GDM1 (cell line): ENCODE measurements around the gene HTR1D.
"Not testable (repeated sequence)": the region's sequence is repeated elsewhere in the genome, so short reads cannot be mapped to it uniquely, and the experiment has no call there.

ENCODE experiments used
- DNase-seq: peaks from one replicate; lab custom pipeline; 2025; lab: John Stamatoyannopoulos, UW

Gene HTR1D, protein sequence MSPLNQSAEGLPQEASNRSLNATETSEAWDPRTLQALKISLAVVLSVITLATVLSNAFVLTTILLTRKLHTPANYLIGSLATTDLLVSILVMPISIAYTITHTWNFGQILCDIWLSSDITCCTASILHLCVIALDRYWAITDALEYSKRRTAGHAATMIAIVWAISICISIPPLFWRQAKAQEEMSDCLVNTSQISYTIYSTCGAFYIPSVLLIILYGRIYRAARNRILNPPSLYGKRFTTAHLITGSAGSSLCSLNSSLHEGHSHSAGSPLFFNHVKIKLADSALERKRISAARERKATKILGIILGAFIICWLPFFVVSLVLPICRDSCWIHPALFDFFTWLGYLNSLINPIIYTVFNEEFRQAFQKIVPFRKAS

DNA sequence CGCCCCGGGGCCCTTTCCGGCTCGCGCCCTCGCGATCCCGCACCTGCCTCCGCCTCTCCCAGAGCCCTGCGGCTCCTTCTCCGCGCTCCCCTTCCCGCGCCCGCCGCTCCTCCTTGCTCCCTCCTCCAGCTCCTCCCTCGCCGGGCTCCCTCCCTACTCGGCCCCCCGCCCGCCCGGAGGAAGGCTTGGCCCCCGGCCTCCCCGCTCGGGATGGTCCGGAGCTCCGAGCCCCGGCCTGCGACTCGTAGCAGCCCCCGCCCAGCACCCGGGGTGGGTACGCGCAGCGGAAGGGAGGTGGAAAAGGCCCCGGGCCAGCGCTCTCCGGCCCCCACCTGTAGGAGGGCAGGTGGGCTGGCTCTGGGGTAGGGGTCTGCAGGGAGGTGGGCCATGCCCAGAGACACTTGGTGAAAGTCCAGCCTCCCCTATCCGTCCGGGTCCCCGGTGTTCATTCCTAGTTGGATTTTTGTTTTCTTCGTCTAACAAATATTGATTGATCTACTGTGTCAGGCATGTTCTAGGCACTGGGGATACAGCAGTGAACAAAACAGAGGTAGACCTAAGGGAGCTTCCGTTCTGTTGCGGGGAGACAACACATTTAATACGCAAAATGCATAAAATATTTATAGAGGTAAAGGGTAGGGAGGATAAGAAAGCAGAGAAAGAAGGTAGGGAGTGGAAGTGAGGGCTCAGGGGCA is at the start of gene HTR1D:
Gene HTR1D (minus strand): TSS at position 82 of the 695 bp plus-strand sequence. CDS start 23,283 bp downstream, outside the sequence.
- DNase-seq, result no peak

DNA sequence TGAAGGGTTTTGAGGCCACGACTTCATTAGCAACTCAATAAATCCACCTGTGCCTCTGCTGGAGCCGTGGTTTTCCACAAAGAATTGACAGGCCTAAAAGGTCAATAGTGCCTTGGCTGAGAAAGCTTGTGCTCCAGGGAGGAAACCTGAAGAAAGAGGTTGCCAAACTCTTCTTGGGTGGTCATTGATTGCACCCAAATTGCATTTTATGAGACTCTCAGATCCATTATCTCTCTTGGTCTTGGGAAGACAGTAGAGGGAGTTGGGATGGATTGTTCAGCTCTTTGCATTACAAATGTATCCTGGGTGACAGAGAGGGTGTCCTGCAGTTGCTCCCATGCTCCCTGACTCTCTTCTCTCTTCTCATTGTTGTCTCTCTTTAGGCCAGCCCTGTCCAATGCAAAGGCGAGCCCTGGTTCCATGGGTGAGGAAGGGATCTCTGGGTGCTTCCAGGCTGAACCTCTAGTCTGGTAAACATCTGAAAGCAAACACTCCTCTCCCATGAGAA is 46.1 kb upstream of the HTR1D start:
- DNase-seq, result no peak

DNA sequence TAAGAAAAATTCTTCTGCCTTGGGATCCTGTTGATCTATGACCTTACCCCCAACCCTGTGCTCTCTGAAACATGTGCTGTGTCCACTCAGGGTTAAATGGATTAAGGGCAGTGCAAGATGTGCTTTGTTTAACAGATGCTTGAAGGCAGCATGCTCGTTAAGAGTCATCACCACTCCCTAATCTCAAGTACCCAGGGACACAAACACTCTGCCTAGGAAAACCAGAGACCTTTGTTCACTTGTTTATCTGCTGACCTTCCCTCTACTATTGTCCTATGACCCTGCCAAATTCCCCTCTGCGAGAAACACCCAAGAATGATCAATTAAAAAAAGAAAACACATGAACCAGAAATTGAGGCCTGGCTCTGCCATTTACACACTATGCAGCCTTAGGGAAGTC is 40.8 kb upstream of the HTR1D start:
- not testable (repeated sequence) for DNase-seq

- DNase-seq, result not testable (repeated sequence)
Measured at GRCh38 chr1:23257371-23257770, 40.1 kb upstream of the HTR1D start.

DNA sequence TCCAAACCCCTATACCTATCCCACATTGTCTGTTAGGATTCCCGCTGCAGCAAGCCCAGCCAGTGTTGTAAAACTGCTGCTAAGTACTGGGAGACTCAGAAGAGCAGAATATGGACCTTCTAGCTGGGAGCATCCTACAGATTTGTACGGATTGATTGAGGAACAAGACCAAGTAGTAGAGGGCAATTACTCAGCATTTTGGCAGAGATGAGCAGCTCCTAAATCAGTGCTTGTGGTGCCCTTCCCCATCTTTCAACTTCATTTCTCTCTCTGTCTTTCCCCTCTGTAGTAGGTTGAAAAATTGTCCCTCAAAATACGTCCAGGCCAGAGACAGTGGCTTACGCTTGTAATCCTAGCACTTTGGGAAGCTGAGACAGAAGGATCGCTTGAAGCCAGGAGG is 37.3 kb upstream of the HTR1D start:
- DNase-seq, result no peak

GRCh38 chr1:23251812-23252211 is 34.5 kb upstream of the HTR1D start:
- DNase-seq, result no peak

DNA sequence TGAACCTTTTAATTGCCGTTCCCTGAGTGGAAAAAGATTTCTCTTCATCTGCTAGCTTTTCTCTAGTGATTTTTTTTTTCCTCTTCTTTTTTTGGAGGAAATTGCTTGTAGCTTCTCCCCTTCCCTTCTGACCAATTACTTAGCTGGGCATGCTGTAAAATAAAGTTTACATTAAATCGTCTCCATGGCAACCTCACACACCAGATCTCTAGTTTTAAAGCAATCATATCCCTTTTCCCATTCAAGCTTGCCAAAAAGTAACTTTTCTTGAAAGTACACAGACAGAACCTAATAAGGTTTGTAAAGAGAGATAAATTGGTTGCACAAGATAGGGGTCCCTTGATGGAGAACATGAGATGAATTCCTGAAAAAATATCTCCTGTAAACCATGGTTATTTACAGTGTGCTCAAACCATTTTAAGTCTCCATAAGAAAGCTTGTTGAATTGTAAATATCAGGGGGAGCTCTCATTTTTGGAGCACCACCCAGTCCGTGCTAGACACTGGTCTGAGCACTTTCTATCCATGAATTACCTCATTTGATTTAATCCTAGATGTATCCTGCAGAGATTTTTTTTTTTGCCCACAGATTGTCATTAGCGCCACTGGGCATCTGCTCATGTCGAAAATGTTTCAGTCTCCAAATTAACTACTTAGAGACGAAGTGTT is 32.6 kb upstream of the HTR1D start:
- DNase-seq, result no peak

DNA sequence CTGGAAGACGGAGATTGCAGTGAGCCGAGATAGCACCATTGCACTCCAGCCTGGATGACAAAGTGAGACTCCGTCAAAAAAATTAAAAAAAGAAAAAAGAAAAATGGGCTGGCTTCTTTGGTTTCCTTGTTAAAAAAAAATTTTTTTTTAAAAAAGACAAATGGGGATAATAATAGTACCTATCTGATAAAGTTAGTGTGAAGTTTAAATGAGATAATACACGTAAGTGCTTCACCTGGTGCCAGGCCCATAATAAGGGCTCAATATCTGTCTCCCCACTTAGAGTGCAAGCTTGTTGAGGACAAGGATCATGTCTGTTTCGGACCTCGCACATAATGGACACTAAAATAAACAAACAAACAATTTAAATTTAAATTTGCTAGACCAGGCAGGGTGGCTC is 30.0 kb upstream of the HTR1D start:
- DNase-seq, result no peak

DNA sequence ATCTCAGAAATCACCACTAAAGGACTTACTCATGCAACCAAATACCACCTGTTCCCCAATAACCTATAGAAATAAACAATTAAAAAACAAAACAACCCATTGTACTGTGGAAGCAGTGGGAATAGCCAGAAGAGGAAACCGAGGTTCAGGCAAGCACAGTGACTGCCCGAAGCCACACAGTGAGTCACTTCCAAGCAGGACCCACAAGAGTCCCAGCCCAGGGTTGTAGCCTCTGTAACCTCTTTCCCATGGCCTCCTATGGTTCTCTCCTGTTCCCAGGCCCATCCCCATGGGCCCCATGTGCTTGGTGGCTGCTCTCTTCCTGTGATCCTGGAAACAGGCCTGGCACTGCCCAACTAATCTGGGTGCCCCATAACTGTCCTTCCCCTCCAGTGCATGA is 29.0 kb upstream of the HTR1D start:
- no peak for DNase-seq

DNA sequence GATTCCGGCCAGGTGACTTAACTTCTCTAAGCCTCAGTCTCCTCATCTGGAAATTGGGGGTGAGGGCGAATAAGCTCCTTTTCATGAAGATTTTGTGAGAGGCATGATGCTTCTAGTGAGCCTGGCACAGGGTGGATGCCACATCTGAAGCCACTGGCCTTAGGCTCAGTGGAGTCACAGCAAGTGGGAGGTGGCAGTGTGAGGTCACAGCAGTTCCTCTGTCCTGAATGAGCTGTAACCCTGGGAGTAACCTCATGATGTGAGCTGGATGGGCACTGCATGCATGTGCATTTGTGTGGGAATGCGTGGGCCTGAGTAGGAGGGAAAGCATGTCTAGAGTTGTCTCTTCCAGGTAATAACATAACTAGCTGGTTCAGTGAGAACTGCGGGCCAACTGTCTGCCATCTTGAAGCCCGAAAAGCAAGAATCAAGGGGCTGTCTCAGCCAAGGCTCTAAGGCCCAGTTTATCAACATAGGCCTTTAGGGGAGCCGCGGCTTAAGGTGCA is 27.0 kb upstream of the HTR1D start:
- DNase-seq, result no peak

GRCh38 chr1:23242414-23242813 is 25.1 kb upstream of the HTR1D start:
- no peak for DNase-seq

GRCh38 chr1:23239638-23240295 is 22.5 kb upstream of the HTR1D start:
- DNase-seq, result no peak

GRCh38 chr1:23238565-23238964 is 21.3 kb upstream of the HTR1D start:
- DNase-seq, result no peak

GRCh38 chr1:23237508-23237907 is 20.2 kb upstream of the HTR1D start:
- DNase-seq, result no peak

DNA sequence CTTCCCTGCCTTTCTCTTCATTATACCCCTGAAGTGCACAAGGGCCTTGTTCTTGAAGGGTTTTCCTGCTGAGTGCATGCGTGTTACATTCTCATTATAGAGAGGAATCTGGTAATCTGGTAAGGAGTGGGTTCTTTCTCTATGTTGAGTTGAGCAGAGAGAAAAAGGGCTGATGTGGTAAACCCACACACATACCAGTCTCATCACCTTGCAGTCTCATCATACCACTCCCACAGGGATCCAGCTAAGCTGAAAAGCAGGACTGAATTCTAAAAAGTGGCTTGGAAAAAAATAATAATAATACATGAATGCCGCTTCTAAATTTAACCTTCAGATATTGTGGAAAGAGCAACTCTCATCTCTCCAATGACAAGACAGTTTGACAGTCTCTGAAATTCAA is 10.5 kb upstream of the HTR1D start:
- no peak for DNase-seq

DNA sequence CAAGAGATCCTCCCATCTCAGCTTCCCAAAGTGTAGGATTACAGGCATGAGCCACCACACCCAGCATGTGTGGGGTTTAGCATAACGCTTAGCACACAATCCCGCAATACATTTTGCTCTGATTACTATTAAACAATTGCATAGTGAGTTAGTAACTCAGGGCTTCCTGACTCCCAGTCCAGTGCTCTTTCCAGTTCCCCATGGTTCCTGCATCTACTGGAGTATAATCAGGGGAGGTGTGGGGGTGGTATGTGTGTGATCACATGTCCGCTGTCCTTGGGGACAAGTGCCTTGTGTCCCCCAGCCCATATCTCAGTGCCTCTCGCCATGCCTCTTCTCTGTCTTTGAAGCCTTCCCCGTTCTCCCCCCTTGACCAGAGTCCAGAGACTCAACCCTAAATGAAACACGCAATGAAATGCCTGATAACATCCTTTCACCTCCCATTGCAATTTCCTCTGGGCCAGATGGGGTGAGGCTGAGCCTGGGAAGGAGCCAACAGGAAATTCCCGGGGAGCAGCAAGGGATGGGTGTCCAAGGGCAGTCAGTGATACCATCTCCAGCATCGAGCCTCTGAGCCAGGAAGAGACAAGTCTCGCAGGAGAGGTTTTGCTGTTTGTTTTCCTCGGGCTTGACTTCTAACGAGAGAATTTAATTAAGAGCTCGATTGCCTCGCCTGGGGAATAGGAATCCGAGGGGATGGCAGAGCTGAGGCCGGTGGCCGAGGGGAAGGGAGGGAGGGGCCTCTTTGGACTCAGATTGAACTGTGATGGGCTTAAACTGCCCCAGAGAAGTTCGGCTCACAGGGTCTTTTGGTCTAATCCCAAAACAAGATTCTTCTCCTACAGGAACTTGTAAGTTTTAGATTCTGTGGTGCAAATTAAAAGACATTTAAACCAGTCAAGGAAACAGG is 7.7 kb upstream of the HTR1D start:
- DNase-seq, result no peak

DNA sequence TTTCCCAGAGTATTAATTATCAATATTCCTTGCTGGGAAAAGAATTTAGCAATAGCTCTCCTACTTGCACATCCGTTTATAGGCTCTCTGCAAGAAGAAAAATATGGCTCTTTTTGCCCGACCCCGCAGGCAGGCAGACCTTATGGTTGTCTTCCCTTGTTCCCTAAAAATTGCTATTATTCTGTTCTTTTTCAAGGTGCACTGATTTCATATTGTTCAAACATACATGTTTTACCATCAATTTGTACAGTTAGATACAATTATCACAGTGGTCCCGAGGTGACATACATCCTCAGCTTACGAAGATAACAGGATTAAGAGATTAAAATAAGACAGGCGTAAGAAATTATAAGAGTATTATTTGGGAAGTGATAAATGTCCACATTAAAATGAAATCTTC is 6.7 kb upstream of the HTR1D start:
- DNase-seq, result not testable (repeated sequence)

DNA sequence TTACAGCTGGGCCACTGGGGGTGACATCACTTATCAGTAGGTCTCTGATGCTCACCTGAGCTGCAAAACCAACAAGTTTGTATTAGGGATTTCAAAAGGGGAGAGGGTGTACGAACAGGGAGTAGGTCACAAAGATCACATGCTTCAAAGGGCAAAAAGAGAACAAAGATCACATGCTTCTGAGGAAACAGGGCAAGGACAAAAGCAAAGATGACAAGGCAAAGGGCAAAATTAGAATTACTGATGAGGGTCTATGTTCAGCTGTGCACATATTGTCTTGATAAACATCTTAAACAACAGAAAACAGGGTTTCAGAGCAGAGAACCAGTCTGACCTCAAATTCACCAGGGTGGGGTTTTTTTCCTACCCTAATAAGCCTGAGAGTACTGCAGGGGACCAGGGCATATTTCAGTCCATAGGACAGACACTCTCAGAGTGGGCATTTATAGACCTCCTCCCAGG is 6.2 kb upstream of the HTR1D start:
- DNase-seq, result not testable (repeated sequence)

GRCh38 chr1:23222742-23223141 is 5.4 kb upstream of the HTR1D start:
- no peak for DNase-seq

DNA sequence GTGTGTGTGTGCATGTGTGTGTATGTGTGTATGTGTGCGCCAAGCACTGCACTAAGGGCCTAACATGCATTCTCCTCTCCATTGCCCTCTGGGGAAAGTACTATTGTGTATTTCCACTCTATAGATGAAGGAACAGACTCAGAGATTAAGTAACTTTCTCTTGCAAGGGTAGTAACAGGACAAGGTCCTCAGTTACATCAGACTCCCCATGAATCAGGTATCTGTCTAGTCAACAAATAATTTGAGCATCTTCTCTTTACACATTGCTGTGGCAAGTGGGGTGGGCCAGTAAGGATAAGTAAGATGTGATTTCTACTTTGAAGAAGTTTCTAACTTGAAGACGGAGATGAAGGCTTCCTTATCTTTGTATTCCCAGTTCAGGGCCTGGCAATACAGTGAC is 5.0 kb upstream of the HTR1D start:
- DNase-seq, result no peak

DNA sequence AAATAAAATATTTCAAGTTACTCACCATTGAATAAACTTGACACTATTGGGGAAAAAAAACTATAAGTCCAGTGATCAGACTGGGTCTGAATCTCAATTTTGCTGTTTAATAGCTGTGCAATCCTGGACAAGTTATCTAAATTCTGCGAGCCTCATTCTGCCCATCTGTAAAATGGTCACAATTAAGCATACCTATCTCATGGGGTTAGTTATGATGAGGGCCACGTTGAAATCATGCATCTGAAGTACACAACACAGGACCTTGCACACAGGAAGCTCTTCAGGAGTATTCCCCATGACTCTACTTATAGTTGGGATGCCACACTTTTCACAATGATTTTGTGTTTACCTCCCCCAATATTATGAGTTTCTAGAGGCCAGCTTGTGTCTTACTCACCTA is 3.8 kb upstream of the HTR1D start:
- no peak for DNase-seq
